K562 (cell line): ENCODE data around the gene TMEM139. TPM values are rescaled to one million over a fixed set of nuclear protein-coding genes. Genes with fewer than 3 reads are reported as not detected.

Experiments used
- ATAC-seq: fragments of 200-7000 bp; cut with Tn5 transposase; 3 replicates; pipeline ENCODE4 v1.9.1; 2020; ENCODE audit warnings: moderate library complexity
- BruUV-seq: library from RNA; stranded (reverse); fragments of 400-500 nt; replicated peaks from 2 replicates; lab custom pipeline; 2021; lab: Mats Ljungman, UMichigan
- CTCF ChIA-PET: fragments of 300-600 bp; formaldehyde crosslinking; extraction: SDS; loops from one replicate; lab custom pipeline; 2021; ENCODE audit warnings: low intra/inter-chr PET ratio; lab: Yijun Ruan, JAX
- POLR2A ChIA-PET: fragments of 300-600, 350-650 bp; sonication (Branson Sonifier 250); formaldehyde crosslinking; extraction: SDS; loops from one replicate; lab custom pipeline; 2021; ENCODE audit warnings: antibody characterized with exemption, inconsistent platforms; lab: Yijun Ruan, JAX
- DNase-seq, 4 experiments: peaks; one replicate each; pipeline versions ENCODE4 v3.0.0 to v3.0.0-alpha.2; 2011 to 2018; ENCODE audit warnings: low spot score in 3 of 4, mixed read lengths in 3 of 4; ENCODE audit errors: extremely low read depth in 1 of 4
- FAIRE-seq: peaks from 2 replicates; lab custom pipeline; 2011; peaks lifted over from hg19 to GRCh38; lab: Jason Lieb, UNC
- H2AFZ ChIP-seq: 2 replicates; pipeline ENCODE4 v1.6.0; 2011; ENCODE audit warnings: low read depth, low read length, control low read depth, inconsistent platforms
- H3K27ac ChIP-seq: fragments of 200-600 bp; 3 replicates; pipeline ENCODE4 v1.8.0; 2011; ENCODE audit warnings: low read depth, mild to moderate bottlenecking, control low read depth, inconsistent platforms, low read length, moderate library complexity, mixed read lengths; ENCODE audit errors: extremely low read depth
- H3K27me3 ChIP-seq, 2 experiments: fragments of 300-600 bp in 1 of 2; 2 replicates in 1 of 2; 3 replicates in 1 of 2; pipeline versions ENCODE4 v1.6.0 to v1.8.0; 2011; ENCODE audit warnings: inconsistent platforms in 2 of 2, low read length in 2 of 2, mild to moderate bottlenecking in 1 of 2, mixed read lengths in 1 of 2, moderate library complexity in 1 of 2; ENCODE audit not compliant: control insufficient read depth in 2 of 2, insufficient read depth in 2 of 2
- H3K36me3 ChIP-seq: fragments of 300-600 bp; 3 replicates; pipeline ENCODE4 v1.8.0; 2011; ENCODE audit warnings: mild to moderate bottlenecking, low read length, inconsistent platforms; ENCODE audit not compliant: control insufficient read depth, insufficient read depth
- H3K4me1 ChIP-seq, 2 experiments: fragments of 200-600 bp in 1 of 2; replicated peaks in 1 of 2; 2 replicates in 1 of 2; 3 replicates in 1 of 2; pipeline versions ENCODE4 v1.5.1 to v1.8.0; 2011; ENCODE audit warnings: inconsistent platforms in 2 of 2, low read length in 2 of 2, mild to moderate bottlenecking in 1 of 2, mixed read lengths in 1 of 2, moderate library complexity in 1 of 2; ENCODE audit not compliant: control insufficient read depth in 2 of 2, insufficient read depth in 2 of 2
- H3K4me2 ChIP-seq: 2 replicates; pipeline ENCODE4 v1.6.1; 2011; ENCODE audit warnings: low read length, control low read depth, inconsistent platforms, mixed read lengths; ENCODE audit not compliant: insufficient read depth
- H3K4me3 ChIP-seq: fragments of 200-600 bp; sonication (generic), shearing (Covaris generic); 2 replicates; pipeline ENCODE4 v1.5.1; 2016; ENCODE audit warnings: control low read depth, inconsistent platforms
- H3K79me2 ChIP-seq: fragments of 200-600 bp; 3 replicates; pipeline ENCODE4 v1.8.0; 2011; ENCODE audit warnings: low read length, inconsistent platforms; ENCODE audit not compliant: control insufficient read depth, insufficient read depth
- H3K9ac ChIP-seq, 2 experiments: 2 replicates each; pipeline versions ENCODE4 v1.6.0 to v1.6.1; 2011; ENCODE audit warnings: low read depth in 2 of 2, low read length in 2 of 2, control low read depth in 1 of 2, inconsistent platforms in 1 of 2, mild to moderate bottlenecking in 1 of 2, mixed read lengths in 1 of 2; ENCODE audit not compliant: insufficient read depth in 1 of 2
- H3K9me1 ChIP-seq: one replicate; pipeline ENCODE4 v1.6.0; 2011; ENCODE audit warnings: inconsistent platforms, mild to moderate bottlenecking, low read length, moderate library complexity; ENCODE audit not compliant: control insufficient read depth, insufficient read depth
- H3K9me3 ChIP-seq: replicated peaks from 2 replicates; pipeline ENCODE4 v1.5.1; 2011; ENCODE audit warnings: low read depth, low read length, inconsistent platforms; ENCODE audit not compliant: control insufficient read depth, insufficient read depth
- H4K20me1 ChIP-seq: replicated peaks from 2 replicates; pipeline ENCODE4 v1.6.1; 2011; ENCODE audit warnings: low read length, inconsistent platforms, mixed read lengths; ENCODE audit not compliant: control insufficient read depth, insufficient read depth
- ARID2 ChIP-seq: fragments of 450-650 bp; IDR thresholded peaks from 2 replicates; pipeline ENCODE4 v1.6.1; 2017; ENCODE audit warnings: antibody characterized with exemption, mild to moderate bottlenecking
- CGGBP1 ChIP-seq: fragments of 250-450 bp; sonication (Bioruptor Pico); IDR thresholded peaks from 2 replicates; pipeline ENCODE4 v1.9.0; 2021; ENCODE audit warnings: mild to moderate bottlenecking
- CREB3L1 ChIP-seq: fragments of 450-650 bp; IDR thresholded peaks from 2 replicates; pipeline ENCODE4 v1.6.1; 2014; ENCODE audit warnings: low read depth, mild to moderate bottlenecking, moderate library complexity, borderline replicate concordance
- EGR1 ChIP-seq: fragments of 450-650 bp; conservative IDR thresholded peaks from 2 replicates; pipeline ENCODE4 v1.6.1; 2017; ENCODE audit warnings: mild to moderate bottlenecking
- GMEB1 ChIP-seq: fragments of 250-450 bp; sonication (Bioruptor Pico); IDR thresholded peaks from 2 replicates; pipeline ENCODE4 v1.4.0; 2020; ENCODE audit warnings: mild to moderate bottlenecking
- L3MBTL2 ChIP-seq: fragments of 450-650 bp; IDR thresholded peaks from 2 replicates; pipeline ENCODE4 v1.6.1; 2016; ENCODE audit warnings: mild to moderate bottlenecking, moderate library complexity
- MLLT1 ChIP-seq, 2 experiments: fragments of 450-650 bp; IDR thresholded peaks; 2 replicates each; pipeline ENCODE4 v1.6.1; 2016
- NFE2L1 ChIP-seq: fragments of 450-650 bp; IDR thresholded peaks from 2 replicates; pipeline ENCODE4 v1.6.1; 2016; ENCODE audit warnings: missing genetic modification characterization, low read depth, mild to moderate bottlenecking, missing compliant biosample characterization, moderate library complexity, borderline replicate concordance
- NFYB ChIP-seq: IDR thresholded peaks from 2 replicates; pipeline ENCODE4 v1.6.1; 2011; ENCODE audit warnings: mild to moderate bottlenecking, moderate library complexity; ENCODE audit not compliant: insufficient read length; ENCODE audit errors: extremely low read depth
- SP2 ChIP-seq: IDR thresholded peaks from 2 replicates; pipeline ENCODE4 v1.6.1; 2011; ENCODE audit warnings: mild to moderate bottlenecking, low read depth, low read length, moderate library complexity; ENCODE audit not compliant: poor library complexity, severe bottlenecking; ENCODE audit errors: extremely low read depth
- TAF7 ChIP-seq: fragments of 450-650 bp; IDR thresholded peaks from 2 replicates; pipeline ENCODE4 v1.6.1; 2016; ENCODE audit warnings: missing genetic modification characterization, missing compliant biosample characterization
- ZNF217 ChIP-seq: sonication (generic); formaldehyde crosslinking; IDR thresholded peaks from 2 replicates; pipeline ENCODE4 v1.8.0; 2022; ENCODE audit warnings: mild to moderate bottlenecking, missing genetic modification reagents
- ZNF347 ChIP-seq: fragments of 450-650 bp; formaldehyde crosslinking; IDR thresholded peaks from 2 replicates; pipeline ENCODE4 v1.4.0; 2020; ENCODE audit warnings: low read depth, mild to moderate bottlenecking, moderate library complexity
- ZNF444 ChIP-seq: fragments of 250-450 bp; sonication (Bioruptor Pico); IDR thresholded peaks from 2 replicates; pipeline ENCODE4 v1.4.0; 2020; ENCODE audit warnings: mild to moderate bottlenecking, moderate library complexity
- ZNF583 ChIP-seq: fragments of 250-450 bp; sonication (Bioruptor Pico); IDR thresholded peaks from 2 replicates; pipeline ENCODE4 v1.4.0; 2020
- WGBS: fragments of 100-300 bp; shearing (Covaris generic); methylation state at CpG from one replicate; pipeline ENCODE4 v1.1.6; 2016; ENCODE audit warnings: low coverage, mixed read lengths; ENCODE audit not compliant: insufficient coverage; ENCODE audit errors: missing lambda C conversion rate; 5-methylcytosine and 5-hydroxymethylcytosine counted together
- in situ Hi-C: fragments of 300-500 bp; cut with MboI; formaldehyde crosslinking; loops from 4 replicates; pipeline ENCODE4 v1.15.0; 2018; ENCODE audit warnings: inconsistent platforms, mixed read lengths
- intact Hi-C: fragments of 100-400 bp; cut with micrococcal nuclease; formaldehyde crosslinking; loops from 2 replicates; pipeline ENCODE4 v1.14.2; 2022
- polyA plus RNA-seq, 8 experiments: library from polyadenylated mRNA; depleted of rRNA in 4 of 8; stranded (reverse) in 5 of 8; unstranded in 3 of 8; fragments of >200 nt; fragmentation: Nextera tagmentation in 2 of 8; fragmentation: Illumina TruSeq in 1 of 8; extraction: Ambion mirVana in 2 of 8; extraction: Trizol in 1 of 8; gene quantifications; 2 replicates each; pipeline versions ENCODE4 v1.2.1 to v1.2.3, GENCODE V29; 2011 to 2014; ENCODE audit warnings: inconsistent platforms in 1 of 8, missing spikeins in 1 of 8
- total RNA-seq, 7 experiments: library from RNA; depleted of rRNA in 6 of 7; stranded (reverse); fragments of >200 nt in 6 of 7; fragmentation: Illumina TruSeq in 2 of 7; extraction: Trizol in 2 of 7; gene quantifications; 2 replicates each; pipeline versions ENCODE4 v1.2.1 to v1.2.3, GENCODE V29; 2011 to 2021; ENCODE audit warnings: low replicate concordance in 1 of 7
- TF ChIP-seq, protein P1 (sequence below): sonication (generic); formaldehyde crosslinking; IDR thresholded peaks from 2 replicates; pipeline ENCODE4 v1.8.0; 2023; ENCODE audit warnings: mild to moderate bottlenecking, missing genetic modification reagents

Gene TMEM139
- total and polyA plus RNA-seq, 9 of the 15 experiments (the other 6 are each of a cell fraction or from before 2014, with no cell fraction given), result 0.27 to 1.8 (median 0.79) TPM

- H3K4me2 ChIP-seq, result no peak overlapping the region
- H3K79me2 ChIP-seq, result no peaks in the 10 kb centered on the region
- H3K36me3 ChIP-seq, result no peaks in the 10 kb centered on the region
- 0% methylated on average over 1 of the region's 1 CpG for WGBS
- in situ Hi-C loops (no loop called here), intact Hi-C loops (no loop called here)
- H3K4me3 ChIP-seq, result no peak overlapping the region
- DNase-seq (no peak), ATAC-seq (no peak), FAIRE-seq (no peak)
- no peak overlapping the region for H3K9ac ChIP-seq
- peaks cover 3% of the 10 kb centered on the region for H3K9me3 ChIP-seq
- H3K27ac ChIP-seq, result no peak overlapping the region
- no peaks in the 10 kb centered on the region for H3K4me1 ChIP-seq
- H4K20me1 ChIP-seq, result no peaks in the 10 kb centered on the region
- POLR2A ChIA-PET, result no interaction called here
- CTCF ChIA-PET, result no interaction called here
- no peak overlapping the region for H2AFZ ChIP-seq
- peaks cover 0 to 6% of the 10 kb centered on the region in 2 experiments; a peak in 3 of 5 replicates for H3K27me3 ChIP-seq
- no peaks in the 10 kb centered on the region for H3K9me1 ChIP-seq
- BruUV-seq, result no TSS peak
- no peak for TF ChIP-seq CREB3L1
- no peak for TF ChIP-seq GMEB1
- no peak for TF ChIP-seq CGGBP1 (CRISPR knock-in tag)
- TF ChIP-seq ZNF217 (CRISPR knock-in tag), result no peak
- no peak for TF ChIP-seq ZNF444 (CRISPR knock-in tag)
- TF ChIP-seq EGR1, result no peak
- no peak for TF ChIP-seq MLLT1 (IDR thresholded peaks at IDR 0.05)
- TF ChIP-seq ZNF583 (CRISPR knock-in tag), result no peak
- TF ChIP-seq L3MBTL2, result no peak
- no peak for TF ChIP-seq ARID2
- no peak for TF ChIP-seq NFE2L1 (tag)
- TF ChIP-seq, protein P1, sequence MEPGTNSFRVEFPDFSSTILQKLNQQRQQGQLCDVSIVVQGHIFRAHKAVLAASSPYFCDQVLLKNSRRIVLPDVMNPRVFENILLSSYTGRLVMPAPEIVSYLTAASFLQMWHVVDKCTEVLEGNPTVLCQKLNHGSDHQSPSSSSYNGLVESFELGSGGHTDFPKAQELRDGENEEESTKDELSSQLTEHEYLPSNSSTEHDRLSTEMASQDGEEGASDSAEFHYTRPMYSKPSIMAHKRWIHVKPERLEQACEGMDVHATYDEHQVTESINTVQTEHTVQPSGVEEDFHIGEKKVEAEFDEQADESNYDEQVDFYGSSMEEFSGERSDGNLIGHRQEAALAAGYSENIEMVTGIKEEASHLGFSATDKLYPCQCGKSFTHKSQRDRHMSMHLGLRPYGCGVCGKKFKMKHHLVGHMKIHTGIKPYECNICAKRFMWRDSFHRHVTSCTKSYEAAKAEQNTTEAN (CRISPR knock-in tag), result no peak
- TF ChIP-seq NFYB, result no peak
- no peak for TF ChIP-seq TAF7 (tag)
- TF ChIP-seq SP2, result no peak
- TF ChIP-seq ZNF347, result no peak
These were observed 49.2 kb upstream of the TMEM139 start for GRCh38 chr7:143235561-143235960.
